HEK293 (cell line): Measurements from ENCODE around the gene MCIDAS.
A peak's percentile ranks its signal among the peaks of the same experiment; 100 is the strongest.

Experiments
- FEZF1 ChIP-seq: fragments of 450-650 bp; formaldehyde crosslinking; IDR thresholded peaks from 2 replicates; pipeline ENCODE4 v1.5.1; 2016; ENCODE audit warnings: missing biosample characterization, missing genetic modification characterization
- GLI2 ChIP-seq: fragments of 450-650 bp; formaldehyde crosslinking; IDR thresholded peaks from 2 replicates; pipeline ENCODE4; 2017; ENCODE audit warnings: missing biosample characterization, missing genetic modification characterization, low read depth, borderline replicate concordance
- KLF16 ChIP-seq: fragments of 450-650 bp; formaldehyde crosslinking; IDR thresholded peaks from 2 replicates; pipeline ENCODE4 v1.5.1; 2017; ENCODE audit warnings: missing biosample characterization, missing genetic modification characterization
- MZF1 ChIP-seq: fragments of 450-650 bp; formaldehyde crosslinking; IDR thresholded peaks from 2 replicates; pipeline ENCODE4 v1.5.1; 2017; ENCODE audit warnings: missing biosample characterization, missing genetic modification characterization, borderline replicate concordance
- OSR2 ChIP-seq: fragments of 450-650 bp; formaldehyde crosslinking; IDR thresholded peaks from 2 replicates; pipeline ENCODE4 v1.5.1; 2016; ENCODE audit warnings: missing biosample characterization, missing genetic modification characterization
- PRDM1 ChIP-seq: fragments of 450-650 bp; formaldehyde crosslinking; IDR thresholded peaks from 2 replicates; pipeline ENCODE4; 2016; ENCODE audit warnings: missing biosample characterization, missing genetic modification characterization
- SALL2 ChIP-seq: fragments of 450-650 bp; formaldehyde crosslinking; IDR thresholded peaks from 2 replicates; pipeline ENCODE4 v1.5.0; 2017; ENCODE audit warnings: missing biosample characterization, mild to moderate bottlenecking, missing genetic modification characterization, borderline replicate concordance
- TRIM28 ChIP-seq: IDR thresholded peaks from 2 replicates; pipeline ENCODE4 v1.6.1; 2011; ENCODE audit warnings: low read length, control low read depth, borderline replicate concordance
- WT1 ChIP-seq: fragments of 450-650 bp; formaldehyde crosslinking; IDR thresholded peaks from 2 replicates; pipeline ENCODE4 v1.5.1; 2016; ENCODE audit warnings: missing biosample characterization, missing genetic modification characterization
- YY2 ChIP-seq: fragments of 450-650 bp; formaldehyde crosslinking; IDR thresholded peaks from 2 replicates; pipeline ENCODE4 v1.5.1; 2016; ENCODE audit warnings: missing biosample characterization, missing genetic modification characterization
- ZBTB17 ChIP-seq: fragments of 450-650 bp; formaldehyde crosslinking; IDR thresholded peaks from 2 replicates; pipeline ENCODE4 v1.5.1; 2016; ENCODE audit warnings: missing biosample characterization, missing genetic modification characterization
- ZEB2 ChIP-seq: fragments of 450-650 bp; formaldehyde crosslinking; IDR thresholded peaks from 2 replicates; pipeline ENCODE4 v1.5.1; 2016; ENCODE audit warnings: missing biosample characterization, missing genetic modification characterization
- ZFP37 ChIP-seq: fragments of 450-650 bp; formaldehyde crosslinking; IDR thresholded peaks from 2 replicates; pipeline ENCODE4 v1.5.1; 2016; ENCODE audit warnings: missing biosample characterization, missing genetic modification characterization
- ZNF175 ChIP-seq: fragments of 450-650 bp; formaldehyde crosslinking; IDR thresholded peaks from 2 replicates; pipeline ENCODE4 v1.5.1; 2016; ENCODE audit warnings: missing biosample characterization, missing genetic modification characterization
- ZNF416 ChIP-seq: fragments of 450-650 bp; formaldehyde crosslinking; IDR thresholded peaks from 2 replicates; pipeline ENCODE4 v1.5.1; 2016; ENCODE audit warnings: missing biosample characterization, missing genetic modification characterization
- ZNF48 ChIP-seq: fragments of 450-650 bp; formaldehyde crosslinking; IDR thresholded peaks from 2 replicates; pipeline ENCODE4 v1.5.1; 2016; ENCODE audit warnings: missing biosample characterization, missing genetic modification characterization
- ZNF660 ChIP-seq: fragments of 450-650 bp; IDR thresholded peaks from 2 replicates; pipeline ENCODE4 v1.5.1; 2018; ENCODE audit warnings: missing biosample characterization, mild to moderate bottlenecking, missing genetic modification characterization
- ZNF707 ChIP-seq: fragments of 450-650 bp; formaldehyde crosslinking; IDR thresholded peaks from 2 replicates; pipeline ENCODE4 v1.5.1; 2016; ENCODE audit warnings: missing biosample characterization, missing genetic modification characterization
- ZNF843 ChIP-seq: fragments of 450-650 bp; formaldehyde crosslinking; IDR thresholded peaks from 2 replicates; pipeline ENCODE4 v1.5.1; 2016; ENCODE audit warnings: missing biosample characterization, missing genetic modification characterization
- ZSCAN16 ChIP-seq: fragments of 450-650 bp; formaldehyde crosslinking; IDR thresholded peaks from 2 replicates; pipeline ENCODE4 v1.5.1; 2016; ENCODE audit warnings: missing biosample characterization, missing genetic modification characterization
- ZSCAN30 ChIP-seq: fragments of 450-650 bp; IDR thresholded peaks from 2 replicates; pipeline ENCODE4 v1.5.1; 2018; ENCODE audit warnings: missing biosample characterization, mild to moderate bottlenecking, missing genetic modification characterization, moderate library complexity
- TF ChIP-seq, protein P1 (sequence below): fragments of 450-650 bp; formaldehyde crosslinking; IDR thresholded peaks from 2 replicates; pipeline ENCODE4 v1.5.1; 2017; ENCODE audit warnings: missing biosample characterization, missing genetic modification characterization
- TF ChIP-seq, protein P2 (sequence below): sonication (generic); formaldehyde crosslinking; IDR thresholded peaks from 2 replicates; pipeline ENCODE4 v1.8.1; 2022; ENCODE audit warnings: mild to moderate bottlenecking, moderate library complexity, missing genetic modification reagents
- TF ChIP-seq, protein P3 (sequence below): fragments of 450-650 bp; formaldehyde crosslinking; IDR thresholded peaks from 2 replicates; pipeline ENCODE4 v1.5.1; 2016; ENCODE audit warnings: missing biosample characterization, missing genetic modification characterization
- TF ChIP-seq, protein P4 (sequence below): fragments of 450-650 bp; formaldehyde crosslinking; IDR thresholded peaks from 2 replicates; pipeline ENCODE4 v1.5.1; 2016; ENCODE audit warnings: missing biosample characterization, missing genetic modification characterization
- TF ChIP-seq, protein P5 (sequence below): fragments of 450-650 bp; formaldehyde crosslinking; IDR thresholded peaks from 2 replicates; pipeline ENCODE4 v1.5.0; 2017; ENCODE audit warnings: missing biosample characterization, missing genetic modification characterization, borderline replicate concordance

Gene MCIDAS

DNA sequence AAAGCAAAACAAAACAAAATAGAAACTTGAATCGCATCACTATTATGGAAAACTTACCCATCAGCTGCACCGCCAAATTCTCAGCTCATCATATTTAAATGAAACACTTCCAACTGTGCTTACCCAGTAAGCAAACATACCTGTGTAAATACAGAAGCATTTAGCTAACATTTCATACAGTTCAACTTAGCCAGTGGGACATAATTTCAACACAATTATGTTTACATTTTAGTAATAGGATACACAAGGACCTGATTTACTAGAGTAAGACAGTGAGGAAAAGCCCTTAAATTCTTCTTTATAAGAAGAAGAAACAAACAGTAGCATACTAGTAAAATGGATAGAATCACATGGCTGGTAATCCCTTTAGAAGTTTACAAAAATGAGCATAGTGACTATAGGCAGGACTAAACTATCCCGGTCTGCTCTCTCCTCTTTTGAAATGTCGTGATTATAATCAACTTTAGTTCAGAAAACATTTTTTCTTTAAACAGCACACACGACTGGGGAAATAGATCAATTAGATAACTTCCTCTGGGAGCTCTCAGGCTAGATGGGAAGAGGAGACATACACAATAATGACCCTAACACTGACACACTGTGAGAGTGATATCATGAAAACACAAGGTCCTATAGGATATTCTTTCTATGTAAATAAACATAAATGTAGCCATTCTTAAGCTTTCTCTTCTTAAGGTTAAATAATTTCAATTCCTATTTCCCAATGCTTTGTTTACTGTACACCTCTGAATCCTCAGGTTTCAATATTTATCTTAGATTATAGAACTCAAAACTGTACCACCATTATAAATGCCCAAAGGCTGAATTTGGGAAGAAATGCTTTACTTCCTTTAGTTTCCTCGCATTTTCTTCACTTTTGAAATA, 38.2 kb downstream of the MCIDAS start (continued):
- TF ChIP-seq, protein P1, sequence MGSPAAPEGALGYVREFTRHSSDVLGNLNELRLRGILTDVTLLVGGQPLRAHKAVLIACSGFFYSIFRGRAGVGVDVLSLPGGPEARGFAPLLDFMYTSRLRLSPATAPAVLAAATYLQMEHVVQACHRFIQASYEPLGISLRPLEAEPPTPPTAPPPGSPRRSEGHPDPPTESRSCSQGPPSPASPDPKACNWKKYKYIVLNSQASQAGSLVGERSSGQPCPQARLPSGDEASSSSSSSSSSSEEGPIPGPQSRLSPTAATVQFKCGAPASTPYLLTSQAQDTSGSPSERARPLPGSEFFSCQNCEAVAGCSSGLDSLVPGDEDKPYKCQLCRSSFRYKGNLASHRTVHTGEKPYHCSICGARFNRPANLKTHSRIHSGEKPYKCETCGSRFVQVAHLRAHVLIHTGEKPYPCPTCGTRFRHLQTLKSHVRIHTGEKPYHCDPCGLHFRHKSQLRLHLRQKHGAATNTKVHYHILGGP (tag by site-specific recombination): peak; percentile 58; the same call in 1 of the 2 replicates
- TF ChIP-seq, protein P2, sequence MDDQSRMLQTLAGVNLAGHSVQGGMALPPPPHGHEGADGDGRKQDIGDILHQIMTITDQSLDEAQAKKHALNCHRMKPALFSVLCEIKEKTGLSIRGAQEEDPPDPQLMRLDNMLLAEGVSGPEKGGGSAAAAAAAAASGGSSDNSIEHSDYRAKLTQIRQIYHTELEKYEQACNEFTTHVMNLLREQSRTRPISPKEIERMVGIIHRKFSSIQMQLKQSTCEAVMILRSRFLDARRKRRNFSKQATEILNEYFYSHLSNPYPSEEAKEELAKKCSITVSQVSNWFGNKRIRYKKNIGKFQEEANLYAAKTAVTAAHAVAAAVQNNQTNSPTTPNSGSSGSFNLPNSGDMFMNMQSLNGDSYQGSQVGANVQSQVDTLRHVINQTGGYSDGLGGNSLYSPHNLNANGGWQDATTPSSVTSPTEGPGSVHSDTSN (CRISPR knock-in tag): no peak
- no peak for TF ChIP-seq SALL2
- no peak for TF ChIP-seq ZNF660 (tag by site-specific recombination)
- TF ChIP-seq, protein P3, sequence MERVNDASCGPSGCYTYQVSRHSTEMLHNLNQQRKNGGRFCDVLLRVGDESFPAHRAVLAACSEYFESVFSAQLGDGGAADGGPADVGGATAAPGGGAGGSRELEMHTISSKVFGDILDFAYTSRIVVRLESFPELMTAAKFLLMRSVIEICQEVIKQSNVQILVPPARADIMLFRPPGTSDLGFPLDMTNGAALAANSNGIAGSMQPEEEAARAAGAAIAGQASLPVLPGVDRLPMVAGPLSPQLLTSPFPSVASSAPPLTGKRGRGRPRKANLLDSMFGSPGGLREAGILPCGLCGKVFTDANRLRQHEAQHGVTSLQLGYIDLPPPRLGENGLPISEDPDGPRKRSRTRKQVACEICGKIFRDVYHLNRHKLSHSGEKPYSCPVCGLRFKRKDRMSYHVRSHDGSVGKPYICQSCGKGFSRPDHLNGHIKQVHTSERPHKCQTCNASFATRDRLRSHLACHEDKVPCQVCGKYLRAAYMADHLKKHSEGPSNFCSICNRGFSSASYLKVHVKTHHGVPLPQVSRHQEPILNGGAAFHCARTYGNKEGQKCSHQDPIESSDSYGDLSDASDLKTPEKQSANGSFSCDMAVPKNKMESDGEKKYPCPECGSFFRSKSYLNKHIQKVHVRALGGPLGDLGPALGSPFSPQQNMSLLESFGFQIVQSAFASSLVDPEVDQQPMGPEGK: no peak
- TF ChIP-seq ZSCAN16 (tag by site-specific recombination): no peak
- TF ChIP-seq ZNF416 (tag by site-specific recombination): no peak
- no peak for TF ChIP-seq PRDM1 (tag by site-specific recombination)
- TF ChIP-seq TRIM28: no peak
- no peak for TF ChIP-seq ZFP37 (tag by site-specific recombination)
- no peak for TF ChIP-seq ZEB2
- 0 out of 2 replicates have a peak, but pooled peaks have one; percentile 31 for TF ChIP-seq ZBTB17 (tag by site-specific recombination)
- TF ChIP-seq WT1 (tag by site-specific recombination): peak; percentile 55; the same call in 1 of the 2 replicates
- no peak for TF ChIP-seq KLF16 (tag by site-specific recombination)
- TF ChIP-seq, protein P4, sequence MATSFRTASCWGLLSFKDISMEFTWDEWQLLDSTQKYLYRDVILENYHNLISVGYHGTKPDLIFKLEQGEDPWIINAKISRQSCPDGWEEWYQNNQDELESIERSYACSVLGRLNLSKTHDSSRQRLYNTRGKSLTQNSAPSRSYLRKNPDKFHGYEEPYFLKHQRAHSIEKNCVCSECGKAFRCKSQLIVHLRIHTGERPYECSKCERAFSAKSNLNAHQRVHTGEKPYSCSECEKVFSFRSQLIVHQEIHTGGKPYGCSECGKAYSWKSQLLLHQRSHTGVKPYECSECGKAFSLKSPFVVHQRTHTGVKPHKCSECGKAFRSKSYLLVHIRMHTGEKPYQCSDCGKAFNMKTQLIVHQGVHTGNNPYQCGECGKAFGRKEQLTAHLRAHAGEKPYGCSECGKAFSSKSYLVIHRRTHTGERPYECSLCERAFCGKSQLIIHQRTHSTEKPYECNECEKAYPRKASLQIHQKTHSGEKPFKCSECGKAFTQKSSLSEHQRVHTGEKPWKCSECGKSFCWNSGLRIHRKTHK (tag by site-specific recombination): no peak
- TF ChIP-seq GLI2 (tag by site-specific recombination): peak; percentile 83
- TF ChIP-seq ZNF48 (tag by site-specific recombination): no peak
- TF ChIP-seq FEZF1 (tag by site-specific recombination): peak; percentile 75
- no peak for TF ChIP-seq YY2 (tag by site-specific recombination)
- TF ChIP-seq OSR2: peak; percentile 93
- no peak for TF ChIP-seq ZNF175
- TF ChIP-seq, protein P5, sequence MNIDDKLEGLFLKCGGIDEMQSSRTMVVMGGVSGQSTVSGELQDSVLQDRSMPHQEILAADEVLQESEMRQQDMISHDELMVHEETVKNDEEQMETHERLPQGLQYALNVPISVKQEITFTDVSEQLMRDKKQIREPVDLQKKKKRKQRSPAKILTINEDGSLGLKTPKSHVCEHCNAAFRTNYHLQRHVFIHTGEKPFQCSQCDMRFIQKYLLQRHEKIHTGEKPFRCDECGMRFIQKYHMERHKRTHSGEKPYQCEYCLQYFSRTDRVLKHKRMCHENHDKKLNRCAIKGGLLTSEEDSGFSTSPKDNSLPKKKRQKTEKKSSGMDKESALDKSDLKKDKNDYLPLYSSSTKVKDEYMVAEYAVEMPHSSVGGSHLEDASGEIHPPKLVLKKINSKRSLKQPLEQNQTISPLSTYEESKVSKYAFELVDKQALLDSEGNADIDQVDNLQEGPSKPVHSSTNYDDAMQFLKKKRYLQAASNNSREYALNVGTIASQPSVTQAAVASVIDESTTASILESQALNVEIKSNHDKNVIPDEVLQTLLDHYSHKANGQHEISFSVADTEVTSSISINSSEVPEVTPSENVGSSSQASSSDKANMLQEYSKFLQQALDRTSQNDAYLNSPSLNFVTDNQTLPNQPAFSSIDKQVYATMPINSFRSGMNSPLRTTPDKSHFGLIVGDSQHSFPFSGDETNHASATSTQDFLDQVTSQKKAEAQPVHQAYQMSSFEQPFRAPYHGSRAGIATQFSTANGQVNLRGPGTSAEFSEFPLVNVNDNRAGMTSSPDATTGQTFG (tag by site-specific recombination): no peak
- TF ChIP-seq ZSCAN30: peak; percentile 40; the same call in 1 of the 2 replicates
- TF ChIP-seq ZNF843: peak; percentile 60
- TF ChIP-seq MZF1 (tag by site-specific recombination): no peak
- no peak for TF ChIP-seq ZNF707 (tag by site-specific recombination)
